Neural cell (in vitro differentiated cells): Measurements from ENCODE around the gene FOXO3.

ENCODE experiments used
- EP300 ChIP-seq: fragments of 450-650 bp; conservative IDR thresholded peaks from 2 replicates; pipeline ENCODE4 v1.6.1; 2014; ENCODE audit warnings: antibody characterized with exemption, mild to moderate bottlenecking, moderate library complexity; ENCODE audit not compliant: poor library complexity, severe bottlenecking
- EZH2 ChIP-seq: fragments of 200-600, 300-800 bp; shearing (Covaris generic), sonication (generic); IDR thresholded peaks from 2 replicates; pipeline ENCODE4 v1.6.1; 2014; ENCODE audit warnings: antibody characterized with exemption, low read length, borderline replicate concordance, mild to moderate bottlenecking; ENCODE audit not compliant: insufficient read depth, poor library complexity, severe bottlenecking
- POLR2AphosphoS5 ChIP-seq: IDR thresholded peaks from 2 replicates; pipeline ENCODE4 v1.6.1; 2012
- RAD21 ChIP-seq: fragments of 450-650 bp; conservative IDR thresholded peaks from 2 replicates; pipeline ENCODE4 v1.6.1; 2014; ENCODE audit warnings: antibody characterized with exemption, mild to moderate bottlenecking, moderate library complexity
- SMC3 ChIP-seq: fragments of 450-650 bp; conservative IDR thresholded peaks from 2 replicates; pipeline ENCODE4 v1.6.1; 2014; ENCODE audit warnings: antibody characterized with exemption, mild to moderate bottlenecking, moderate library complexity; ENCODE audit not compliant: poor library complexity
- TAF1 ChIP-seq: IDR thresholded peaks from 2 replicates; pipeline ENCODE4 v1.6.1; 2012; ENCODE audit warnings: low read depth
- TF ChIP-seq, protein P1 (sequence below): fragments of 450-650 bp; IDR thresholded peaks from 2 replicates; pipeline ENCODE4 v1.5.1; 2014; ENCODE audit warnings: antibody characterized with exemption, mild to moderate bottlenecking, moderate library complexity; ENCODE audit not compliant: poor library complexity, severe bottlenecking
- TF ChIP-seq, protein P2 (sequence below): IDR thresholded peaks from 2 replicates; pipeline ENCODE4 v1.6.1; 2012; ENCODE audit warnings: borderline replicate concordance

- TF ChIP-seq, protein P1, sequence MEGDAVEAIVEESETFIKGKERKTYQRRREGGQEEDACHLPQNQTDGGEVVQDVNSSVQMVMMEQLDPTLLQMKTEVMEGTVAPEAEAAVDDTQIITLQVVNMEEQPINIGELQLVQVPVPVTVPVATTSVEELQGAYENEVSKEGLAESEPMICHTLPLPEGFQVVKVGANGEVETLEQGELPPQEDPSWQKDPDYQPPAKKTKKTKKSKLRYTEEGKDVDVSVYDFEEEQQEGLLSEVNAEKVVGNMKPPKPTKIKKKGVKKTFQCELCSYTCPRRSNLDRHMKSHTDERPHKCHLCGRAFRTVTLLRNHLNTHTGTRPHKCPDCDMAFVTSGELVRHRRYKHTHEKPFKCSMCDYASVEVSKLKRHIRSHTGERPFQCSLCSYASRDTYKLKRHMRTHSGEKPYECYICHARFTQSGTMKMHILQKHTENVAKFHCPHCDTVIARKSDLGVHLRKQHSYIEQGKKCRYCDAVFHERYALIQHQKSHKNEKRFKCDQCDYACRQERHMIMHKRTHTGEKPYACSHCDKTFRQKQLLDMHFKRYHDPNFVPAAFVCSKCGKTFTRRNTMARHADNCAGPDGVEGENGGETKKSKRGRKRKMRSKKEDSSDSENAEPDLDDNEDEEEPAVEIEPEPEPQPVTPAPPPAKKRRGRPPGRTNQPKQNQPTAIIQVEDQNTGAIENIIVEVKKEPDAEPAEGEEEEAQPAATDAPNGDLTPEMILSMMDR: no peak
- TF ChIP-seq EP300: no peak
- TF ChIP-seq RAD21: no peak
- no peak for TF ChIP-seq EZH2
- TF ChIP-seq POLR2AphosphoS5: no peak
- no peak for TF ChIP-seq SMC3
- TF ChIP-seq TAF1: no peak
- TF ChIP-seq, protein P2, sequence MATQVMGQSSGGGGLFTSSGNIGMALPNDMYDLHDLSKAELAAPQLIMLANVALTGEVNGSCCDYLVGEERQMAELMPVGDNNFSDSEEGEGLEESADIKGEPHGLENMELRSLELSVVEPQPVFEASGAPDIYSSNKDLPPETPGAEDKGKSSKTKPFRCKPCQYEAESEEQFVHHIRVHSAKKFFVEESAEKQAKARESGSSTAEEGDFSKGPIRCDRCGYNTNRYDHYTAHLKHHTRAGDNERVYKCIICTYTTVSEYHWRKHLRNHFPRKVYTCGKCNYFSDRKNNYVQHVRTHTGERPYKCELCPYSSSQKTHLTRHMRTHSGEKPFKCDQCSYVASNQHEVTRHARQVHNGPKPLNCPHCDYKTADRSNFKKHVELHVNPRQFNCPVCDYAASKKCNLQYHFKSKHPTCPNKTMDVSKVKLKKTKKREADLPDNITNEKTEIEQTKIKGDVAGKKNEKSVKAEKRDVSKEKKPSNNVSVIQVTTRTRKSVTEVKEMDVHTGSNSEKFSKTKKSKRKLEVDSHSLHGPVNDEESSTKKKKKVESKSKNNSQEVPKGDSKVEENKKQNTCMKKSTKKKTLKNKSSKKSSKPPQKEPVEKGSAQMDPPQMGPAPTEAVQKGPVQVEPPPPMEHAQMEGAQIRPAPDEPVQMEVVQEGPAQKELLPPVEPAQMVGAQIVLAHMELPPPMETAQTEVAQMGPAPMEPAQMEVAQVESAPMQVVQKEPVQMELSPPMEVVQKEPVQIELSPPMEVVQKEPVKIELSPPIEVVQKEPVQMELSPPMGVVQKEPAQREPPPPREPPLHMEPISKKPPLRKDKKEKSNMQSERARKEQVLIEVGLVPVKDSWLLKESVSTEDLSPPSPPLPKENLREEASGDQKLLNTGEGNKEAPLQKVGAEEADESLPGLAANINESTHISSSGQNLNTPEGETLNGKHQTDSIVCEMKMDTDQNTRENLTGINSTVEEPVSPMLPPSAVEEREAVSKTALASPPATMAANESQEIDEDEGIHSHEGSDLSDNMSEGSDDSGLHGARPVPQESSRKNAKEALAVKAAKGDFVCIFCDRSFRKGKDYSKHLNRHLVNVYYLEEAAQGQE: no peak
These were observed 48.6 kb downstream of the FOXO3 start for GRCh38 chr6:108609276-108609769.
